KMS-11 (cell line): ENCODE measurements around the gene INSYN2B.

ENCODE experiments used
- H2AFZ ChIP-seq: fragments of 200-600 bp; sonication (generic); 2 replicates; pipeline ENCODE4 v1.6.1; 2016; ENCODE audit warnings: antibody characterized with exemption, mixed run types, low read depth
- H3K27ac ChIP-seq: fragments of 200-600 bp; sonication (generic); 2 replicates; pipeline ENCODE4 v1.6.1; 2016; ENCODE audit warnings: mild to moderate bottlenecking, mixed run types
- H3K27me3 ChIP-seq: fragments of 200-600 bp; sonication (generic); 2 replicates; pipeline ENCODE4 v1.6.1; 2017; ENCODE audit warnings: mild to moderate bottlenecking, low read depth, mixed run types, moderate library complexity; ENCODE audit not compliant: insufficient read depth
- H3K36me3 ChIP-seq: fragments of 200-600 bp; sonication (generic); 2 replicates; pipeline ENCODE4 v1.6.1; 2017; ENCODE audit warnings: mild to moderate bottlenecking, mixed run types; ENCODE audit not compliant: insufficient read depth
- H3K4me1 ChIP-seq: fragments of 200-600 bp; sonication (generic); 2 replicates; pipeline ENCODE4 v1.6.1; 2016; ENCODE audit warnings: mild to moderate bottlenecking, low read depth, mixed run types; ENCODE audit not compliant: poor library complexity, severe bottlenecking
- H3K4me2 ChIP-seq: fragments of 200-600 bp; sonication (generic); 2 replicates; pipeline ENCODE4 v1.7.0; 2016; ENCODE audit warnings: mild to moderate bottlenecking, mixed run types
- H3K4me3 ChIP-seq: fragments of 200-600 bp; sonication (generic); IDR thresholded peaks from 2 replicates; pipeline ENCODE4 v1.6.1; 2017; ENCODE audit warnings: low read depth, low read length, mixed read lengths; ENCODE audit not compliant: insufficient read depth
- H3K79me2 ChIP-seq: fragments of 200-600 bp; sonication (generic); 2 replicates; pipeline ENCODE4 v1.6.1; 2016; ENCODE audit warnings: low read depth, mixed run types; ENCODE audit not compliant: insufficient read depth
- H3K9ac ChIP-seq: fragments of 200-600 bp; sonication (generic); 2 replicates; pipeline ENCODE4 v1.6.1; 2016; ENCODE audit warnings: mild to moderate bottlenecking, mixed run types
- H4K20me1 ChIP-seq: fragments of 200-600 bp; sonication (generic); 2 replicates; pipeline ENCODE4 v1.6.1; 2016; ENCODE audit warnings: mild to moderate bottlenecking, mixed run types; ENCODE audit not compliant: insufficient read depth
- CTCF ChIP-seq: fragments of 200-600 bp; sonication (generic); conservative IDR thresholded peaks from 2 replicates; pipeline ENCODE4 v1.6.1; 2017; ENCODE audit warnings: low read depth, mild to moderate bottlenecking, antibody characterized with exemption, low read length, moderate library complexity, mixed read lengths

INSYN2B gene

GRCh38 chr5:169945831-169946261 lies 34.4 kb downstream of the INSYN2B start:
- Histone ChIP-seq H2AFZ (no peak overlapping the region), H3K4me1 (no peaks in the 10 kb centered on the region), H3K27ac (no peak overlapping the region), H3K4me3 (no peak overlapping the region), H4K20me1 (no peaks in the 10 kb centered on the region), H3K79me2 (no peaks in the 10 kb centered on the region), H3K4me2 (no peak overlapping the region), H3K9ac (no peak overlapping the region), H3K27me3 (no peaks in the 10 kb centered on the region), H3K36me3 (no peaks in the 10 kb centered on the region)
- no peak for TF ChIP-seq CTCF

GRCh38 chr5:169944922-169945680 lies 35.2 kb downstream of the INSYN2B start:
- no peaks in the 10 kb centered on the region for H3K36me3 ChIP-seq
- no peak overlapping the region for H3K4me2 ChIP-seq
- no peaks in the 10 kb centered on the region for H4K20me1 ChIP-seq
- no peaks in the 10 kb centered on the region for H3K27me3 ChIP-seq
- H3K4me3 ChIP-seq: no peak overlapping the region
- TF ChIP-seq CTCF: no peak
- H3K4me1 ChIP-seq: no peaks in the 10 kb centered on the region
- no peak overlapping the region for H3K9ac ChIP-seq
- H3K27ac ChIP-seq: no peak overlapping the region
- H3K79me2 ChIP-seq: no peaks in the 10 kb centered on the region
- no peak overlapping the region for H2AFZ ChIP-seq

- H3K9ac ChIP-seq: no peak overlapping the region
- no peak overlapping the region for H3K4me3 ChIP-seq
- H3K79me2 ChIP-seq: no peaks in the 10 kb centered on the region
- no peak overlapping the region for H2AFZ ChIP-seq
- no peaks in the 10 kb centered on the region for H3K4me1 ChIP-seq
- no peaks in the 10 kb centered on the region for H4K20me1 ChIP-seq
- H3K36me3 ChIP-seq: no peaks in the 10 kb centered on the region
- no peak overlapping the region for H3K4me2 ChIP-seq
- no peaks in the 10 kb centered on the region for H3K27me3 ChIP-seq
- no peak overlapping the region for H3K27ac ChIP-seq
- TF ChIP-seq CTCF: no peak
Measured at GRCh38 chr5:169944115-169944514, 36.2 kb downstream of the INSYN2B start.

GRCh38 chr5:169943026-169943425 lies 37.3 kb downstream of the INSYN2B start:
- no peaks in the 10 kb centered on the region for H3K27me3 ChIP-seq
- no peak overlapping the region for H2AFZ ChIP-seq
- no peak overlapping the region for H3K9ac ChIP-seq
- TF ChIP-seq CTCF: no peak
- no peak overlapping the region for H3K27ac ChIP-seq
- no peaks in the 10 kb centered on the region for H4K20me1 ChIP-seq
- no peaks in the 10 kb centered on the region for H3K36me3 ChIP-seq
- H3K4me3 ChIP-seq: no peak overlapping the region
- H3K4me2 ChIP-seq: no peak overlapping the region
- no peaks in the 10 kb centered on the region for H3K4me1 ChIP-seq
- H3K79me2 ChIP-seq: no peaks in the 10 kb centered on the region
